HG02610 (cell line): ENCODE results near the gene PCDHB16.
"Not testable (repeated sequence)": the region's sequence is repeated elsewhere in the genome, so short reads cannot be mapped to it uniquely, and the experiment has no call there.

ENCODE experiments used
- ATAC-seq: cut with Tn5 transposase; IDR thresholded peaks from one replicate; pipeline ENCODE4 v1.9.1; 2021; ENCODE audit warnings: mild to moderate bottlenecking, moderate library complexity; ENCODE audit not compliant: unreplicated experiment

PCDHB16 gene

GRCh38 chr5:141182248-141182647, at the start of gene PCDHB16:
Gene PCDHB16 (plus strand): TSS chr5:141182387. CDS start chr5:141182560, 173 bp downstream.
- ATAC-seq = no peak

- no peak for ATAC-seq
Observed at GRCh38 chr5:141135030-141135717, 47.0 kb upstream of the PCDHB16 start, which contains the start of gene PCDHB5. Gene PCDHB5 (plus strand): TSS chr5:141135206. CDS start chr5:141135435, 229 bp downstream.

GRCh38 chr5:141135718-141136266, 46.4 kb upstream of the PCDHB16 start:
- ATAC-seq = no peak

- not testable (repeated sequence) for ATAC-seq
Observed at GRCh38 chr5:141137346-141137745, 44.8 kb upstream of the PCDHB16 start.

- ATAC-seq = no peak
Observed at GRCh38 chr5:141149812-141150211, 32.4 kb upstream of the PCDHB16 start, which contains the start of gene PCDHB6. Gene PCDHB6 (plus strand): TSS chr5:141150057. CDS start chr5:141150258, 201 bp downstream.

GRCh38 chr5:141150224-141150992, 31.8 kb upstream of the PCDHB16 start:
- no peak for ATAC-seq

GRCh38 chr5:141150993-141151325, 31.2 kb upstream of the PCDHB16 start:
- ATAC-seq = no peak

- not testable (repeated sequence) for ATAC-seq
Observed at GRCh38 chr5:141151632-141152031, 30.6 kb upstream of the PCDHB16 start.

- not testable (repeated sequence) for ATAC-seq
Observed at GRCh38 chr5:141152096-141152495, 30.1 kb upstream of the PCDHB16 start.

- no peak for ATAC-seq
Observed at GRCh38 chr5:141155540-141156374, 26.4 kb upstream of the PCDHB16 start.

- ATAC-seq = not testable (repeated sequence)
Observed at GRCh38 chr5:141157356-141157755, 24.8 kb upstream of the PCDHB16 start.

GRCh38 chr5:141157901-141158300, 24.3 kb upstream of the PCDHB16 start:
- ATAC-seq = not testable (repeated sequence)

GRCh38 chr5:141172381-141173204, 9.6 kb upstream of the PCDHB16 start, which contains the start of gene PCDHB7:
Gene PCDHB7 (plus strand): TSS chr5:141172644. CDS start chr5:141172836, 192 bp downstream.
- no peak for ATAC-seq

- ATAC-seq = not testable (repeated sequence)
Observed at GRCh38 chr5:141174291-141175104, 7.7 kb upstream of the PCDHB16 start.

GRCh38 chr5:141175933-141176332, 6.3 kb upstream of the PCDHB16 start:
- ATAC-seq = no peak

- not testable (repeated sequence) for ATAC-seq
Observed at GRCh38 chr5:141177577-141178191, 4.5 kb upstream of the PCDHB16 start, which contains the start of gene PCDHB8. Gene PCDHB8 (plus strand): TSS chr5:141177790. CDS start chr5:141178035, 245 bp downstream.

GRCh38 chr5:141179371-141179770, 2.8 kb upstream of the PCDHB16 start:
- not testable (repeated sequence) for ATAC-seq

GRCh38 chr5:141179876-141180275, 2.3 kb upstream of the PCDHB16 start:
- ATAC-seq = not testable (repeated sequence)
